Gastrocnemius medialis (tissue), 4 donors: ENCODE results near the gene DIP2C. TPM values are rescaled to one million over a fixed set of nuclear protein-coding genes. Genes with fewer than 3 reads are reported as not detected.

Experiments
- ATAC-seq, 2 donors: fragments of 150-250 bp; one replicate each; pipeline ENCODE4 v1.9.1; 2016
- DNase-seq, 2 donors: peaks; one replicate each; pipeline ENCODE4 v3.0.0-alpha.2; 2019
- H3K27ac ChIP-seq, 4 donors: fragments of 200-600 bp; sonication (generic); 1 replicate in 1 of 4; 2 replicates in 3 of 4; pipeline ENCODE4 v1.5.1; 2016 to 2018; ENCODE audit warnings: mild to moderate bottlenecking in 2 of 4, moderate library complexity in 1 of 4
- H3K27me3 ChIP-seq, 3 donors: fragments of 200-600 bp; sonication (generic) in 2 of 3; 1 replicate in 1 of 3; 2 replicates in 2 of 3; pipeline versions ENCODE4 v1.5.1 to v1.6.0; 2016 to 2019; ENCODE audit warnings: mild to moderate bottlenecking in 1 of 3, moderate library complexity in 1 of 3
- H3K36me3 ChIP-seq, 2 donors: fragments of 200-600 bp; sonication (generic) in 1 of 2; one replicate each; pipeline ENCODE4 v1.5.1; 2017 to 2018
- H3K4me1 ChIP-seq, 2 donors: fragments of 200-600 bp; sonication (generic) in 1 of 2; one replicate each; pipeline ENCODE4 v1.5.1; 2016 to 2017; ENCODE audit warnings: mild to moderate bottlenecking in 2 of 2
- H3K4me3 ChIP-seq, 4 donors: fragments of 200-600 bp; sonication (generic) in 3 of 4; 1 replicate in 1 of 4; 2 replicates in 3 of 4; pipeline ENCODE4 v1.5.1; 2016 to 2019; ENCODE audit warnings: mild to moderate bottlenecking in 2 of 4
- H3K9me3 ChIP-seq, 3 donors: fragments of 200-600 bp; sonication (generic) in 2 of 3; 1 replicate in 1 of 3; 2 replicates in 2 of 3; pipeline ENCODE4 v1.5.1; 2016 to 2019
- POLR2A ChIP-seq, 2 donors: fragments of 450-650 bp; IDR thresholded peaks; one replicate each; pipeline ENCODE4 v1.6.1; 2017; ENCODE audit warnings: antibody characterized with exemption in 2 of 2, mild to moderate bottlenecking in 2 of 2, moderate library complexity in 2 of 2
- in situ Hi-C, 4 donors: fragments of 200-750 bp; cut with MboI; loops; one replicate each; pipeline versions ENCODE4 v1.15.0 to v1.8.0; 2017; ENCODE audit warnings: low sequenced_read_pairs in 4 of 4
- intact Hi-C: fragments of 100-400 bp; cut with DNase I; formaldehyde crosslinking; loops from one replicate; pipeline ENCODE4 v1.15.1; 2023; ENCODE audit warnings: low total_unique reads
- total RNA-seq, 4 donors: library from RNA; depleted of rRNA; stranded (reverse); fragments of >200 nt; gene quantifications; one replicate each; pipeline versions ENCODE4 v1.1.0 to v1.2.3, GENCODE V29; 2016
- TF ChIP-seq, protein P1 (sequence below), 5 experiments: fragments of 450-650 bp in 3 of 5; fragments of 200-600 bp in 2 of 5; sonication (generic) in 2 of 5; IDR thresholded peaks in 4 of 5; conservative IDR thresholded peaks in 1 of 5; 1 replicate in 4 of 5; 2 replicates in 1 of 5; pipeline ENCODE4 v1.5.1; 2016 to 2019; ENCODE audit warnings: antibody characterized with exemption in 5 of 5, mild to moderate bottlenecking in 3 of 5, moderate library complexity in 3 of 5

Gene DIP2C
- total RNA-seq, 4 donors from 2014 or later: 19.1 to 60.0 (median 30.2) TPM

DNA sequence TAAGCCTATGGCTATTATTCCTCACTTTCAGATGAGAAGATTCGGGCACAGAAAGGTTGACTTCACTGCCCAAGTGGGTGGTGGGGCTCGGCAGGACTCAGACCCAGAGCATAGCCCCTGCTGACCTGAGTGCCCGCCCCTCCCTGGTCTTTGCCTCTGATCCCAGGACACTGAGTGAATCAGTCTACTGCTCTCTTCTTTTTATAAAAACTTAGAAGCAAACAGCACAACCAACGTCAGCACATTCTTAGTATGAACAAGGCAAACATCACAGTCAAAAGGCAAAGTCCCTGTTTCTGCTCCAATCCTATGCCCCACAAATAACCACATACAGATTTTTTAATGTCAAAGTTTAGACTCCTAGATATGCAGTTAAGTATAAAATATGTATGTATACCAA is 316.5 kb downstream of the DIP2C start:
- H3K4me3 ChIP-seq: no peak overlapping the region
- no peak overlapping the region for H3K27ac ChIP-seq
- in situ Hi-C loops: no loop called here
- ATAC-seq: no peak
- no peak for DNase-seq
- no peaks in the 10 kb centered on the region for H3K27me3 ChIP-seq
- H3K9me3 ChIP-seq: no peaks in the 10 kb centered on the region
- TF ChIP-seq, protein P1, sequence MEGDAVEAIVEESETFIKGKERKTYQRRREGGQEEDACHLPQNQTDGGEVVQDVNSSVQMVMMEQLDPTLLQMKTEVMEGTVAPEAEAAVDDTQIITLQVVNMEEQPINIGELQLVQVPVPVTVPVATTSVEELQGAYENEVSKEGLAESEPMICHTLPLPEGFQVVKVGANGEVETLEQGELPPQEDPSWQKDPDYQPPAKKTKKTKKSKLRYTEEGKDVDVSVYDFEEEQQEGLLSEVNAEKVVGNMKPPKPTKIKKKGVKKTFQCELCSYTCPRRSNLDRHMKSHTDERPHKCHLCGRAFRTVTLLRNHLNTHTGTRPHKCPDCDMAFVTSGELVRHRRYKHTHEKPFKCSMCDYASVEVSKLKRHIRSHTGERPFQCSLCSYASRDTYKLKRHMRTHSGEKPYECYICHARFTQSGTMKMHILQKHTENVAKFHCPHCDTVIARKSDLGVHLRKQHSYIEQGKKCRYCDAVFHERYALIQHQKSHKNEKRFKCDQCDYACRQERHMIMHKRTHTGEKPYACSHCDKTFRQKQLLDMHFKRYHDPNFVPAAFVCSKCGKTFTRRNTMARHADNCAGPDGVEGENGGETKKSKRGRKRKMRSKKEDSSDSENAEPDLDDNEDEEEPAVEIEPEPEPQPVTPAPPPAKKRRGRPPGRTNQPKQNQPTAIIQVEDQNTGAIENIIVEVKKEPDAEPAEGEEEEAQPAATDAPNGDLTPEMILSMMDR (IDR thresholded peaks at IDR 0.05 in 4 of 5, conservative IDR thresholded peaks at IDR 0.05 in 1 of 5): no peak
- TF ChIP-seq POLR2A (IDR thresholded peaks at IDR 0.05): no peak
- H3K4me1 ChIP-seq: no peaks in the 10 kb centered on the region
- intact Hi-C loops: no loop called here
- H3K36me3 ChIP-seq: no peaks in the 10 kb centered on the region

GRCh38 chr10:372566-372965 is 316.9 kb downstream of the DIP2C start:
- intact Hi-C loops (no loop called here), in situ Hi-C loops (no loop called here)
- Histone ChIP-seq H3K4me3 (no peak overlapping the region), H3K9me3 (no peaks in the 10 kb centered on the region), H3K4me1 (no peaks in the 10 kb centered on the region), H3K36me3 (peaks cover 0 to 2% of the 10 kb centered on the region in 2 donors), H3K27me3 (no peaks in the 10 kb centered on the region), H3K27ac (no peak overlapping the region)
- TF ChIP-seq POLR2A (IDR thresholded peaks at IDR 0.05): no peak
- TF ChIP-seq, protein P1 (IDR thresholded peaks at IDR 0.05 in 4 of 5, conservative IDR thresholded peaks at IDR 0.05 in 1 of 5): no peak
- DNase-seq (no peak), ATAC-seq (no peak)

- ATAC-seq (no peak), DNase-seq (no peak)
- intact Hi-C loops (no loop called here), in situ Hi-C loops (no loop called here)
- no peak for TF ChIP-seq POLR2A (IDR thresholded peaks at IDR 0.05)
- TF ChIP-seq, protein P1 (IDR thresholded peaks at IDR 0.05 in 4 of 5, conservative IDR thresholded peaks at IDR 0.05 in 1 of 5): no peak
- H3K4me3 ChIP-seq: no peak overlapping the region
- H3K9me3 ChIP-seq: no peaks in the 10 kb centered on the region
- H3K27me3 ChIP-seq: no peaks in the 10 kb centered on the region
- H3K27ac ChIP-seq: no peak overlapping the region
- peaks cover 0 to 7% of the 10 kb centered on the region in 2 donors for H3K36me3 ChIP-seq
- H3K4me1 ChIP-seq: no peaks in the 10 kb centered on the region
These were observed 318.0 kb downstream of the DIP2C start for GRCh38 chr10:371515-371914.

DNA sequence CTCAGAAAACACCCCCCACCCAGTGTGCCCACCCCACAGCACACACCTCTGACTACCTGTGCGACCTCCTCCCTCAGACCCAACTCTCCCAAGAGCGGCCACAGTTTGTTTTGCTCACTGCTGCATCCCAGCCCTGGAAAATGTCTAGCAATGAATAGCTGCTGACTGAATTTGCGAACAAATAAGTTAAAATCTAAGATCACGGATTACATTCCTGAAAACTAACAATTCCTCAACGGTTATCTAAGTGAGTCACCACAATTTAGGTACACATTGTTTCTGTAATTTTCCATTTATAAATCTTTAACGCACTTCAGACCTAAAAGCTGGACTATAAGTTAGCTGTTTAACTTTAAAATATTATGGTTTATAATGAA is 319.0 kb downstream of the DIP2C start:
- peaks cover 1 to 15% of the 10 kb centered on the region in 2 donors for H3K36me3 ChIP-seq
- H3K27ac ChIP-seq: no peak overlapping the region
- H3K4me3 ChIP-seq: no peak overlapping the region

More for the DNA sequence above, 319.0 kb downstream of the DIP2C start:
- ATAC-seq: no peak
- intact Hi-C loops: no loop called here
- Histone ChIP-seq H3K9me3 (no peaks in the 10 kb centered on the region), H3K4me1 (no peaks in the 10 kb centered on the region), H3K27me3 (no peaks in the 10 kb centered on the region)
- DNase-seq: no peak
- TF ChIP-seq, protein P1 (IDR thresholded peaks at IDR 0.05 in 4 of 5, conservative IDR thresholded peaks at IDR 0.05 in 1 of 5): no peak
- no peak for TF ChIP-seq POLR2A (IDR thresholded peaks at IDR 0.05)
- in situ Hi-C loops: no loop called here
